Mucosa of descending colon (tissue), 3 donors: ENCODE measurements around the gene TENM4. TPM values are rescaled to one million over a fixed set of nuclear protein-coding genes. Genes with fewer than 3 reads are reported as not detected.

Source experiments
- ATAC-seq: fragments of 200-7000 bp; cut with Tn5 transposase; one replicate; pipeline ENCODE4 v1.9.1; 2020; ENCODE audit warnings: mild to moderate bottlenecking, moderate library complexity
- DNase-seq, 3 donors: peaks; one replicate each; pipeline ENCODE4 v3.0.0-alpha.2; 2020
- H3K36me3 ChIP-seq: fragments of 200-600 bp; one replicate; pipeline ENCODE4 v1.8.0; 2021; ENCODE audit warnings: low read depth, mild to moderate bottlenecking
- H3K4me1 ChIP-seq: fragments of 200-600 bp; one replicate; pipeline ENCODE4 v1.8.0; 2021; ENCODE audit warnings: low read depth, mild to moderate bottlenecking
- H3K4me3 ChIP-seq: fragments of 200-600 bp; one replicate; pipeline ENCODE4 v1.8.0; 2021; ENCODE audit warnings: mild to moderate bottlenecking
- H3K9me3 ChIP-seq: fragments of 200-600 bp; one replicate; pipeline ENCODE4 v1.8.0; 2021; ENCODE audit warnings: mild to moderate bottlenecking
- intact Hi-C, 2 donors: fragments of 100-400 bp; cut with DNase I in 1 of 2; cut with micrococcal nuclease in 1 of 2; formaldehyde crosslinking; loops; one replicate each; pipeline versions ENCODE4 v1.11.0 to v1.11.1; 2022; cut with DNase I, micrococcal nuclease
- total RNA-seq, 3 donors: library from RNA; stranded (reverse); fragmentation: NEBNext Ultra II Directional in 2 of 3; extraction: Animal tissue kit (Norgen Biotek cat#: 25700) in 2 of 3; gene quantifications; one replicate each; pipeline versions ENCODE4 v1.2.1 to v1.2.4, GENCODE V29; 2021 to 2023
- TF ChIP-seq, protein P1 (sequence below): fragments of 200-600 bp; IDR thresholded peaks from one replicate; pipeline ENCODE4 v1.8.0; 2022; ENCODE audit warnings: antibody characterized with exemption, mild to moderate bottlenecking
- donor health status: DM: no; HTN: no; CAD: no; lungs with moderate emphysema.
- donor health status: DM: no; HTN: no; CAD: no.
- donor health status: DM: no; HTN: yes; CAD: no.

TENM4 gene
- total RNA-seq, 3 donors from 2014 or later, result 0.70 to 1.6 (median 1.2) TPM

DNA sequence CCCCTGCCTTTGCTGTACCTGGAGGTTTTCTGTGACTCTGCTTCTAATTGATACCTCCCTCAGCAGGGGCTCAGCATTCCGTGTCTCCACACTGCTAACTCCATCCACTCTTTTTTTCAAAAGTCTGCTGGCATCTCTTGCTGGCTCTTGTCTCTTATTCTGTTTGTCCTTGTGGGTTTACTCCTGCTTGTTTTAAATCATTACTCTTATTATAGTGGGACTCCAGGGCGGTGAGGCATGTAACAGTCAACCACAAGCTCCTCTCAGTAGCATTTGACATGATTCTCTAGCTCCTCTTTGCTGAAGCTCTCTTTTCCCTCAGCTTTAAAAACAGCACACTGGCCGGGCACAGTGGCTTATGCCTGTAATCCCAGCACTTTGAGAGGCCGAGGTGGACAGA, 605.9 kb downstream of the TENM4 start:
- intact Hi-C loops, result no loop called here
- no peak for DNase-seq
- no peak overlapping the region for H3K4me3 ChIP-seq
- no peaks in the 10 kb centered on the region for H3K9me3 ChIP-seq
- TF ChIP-seq, protein P1, sequence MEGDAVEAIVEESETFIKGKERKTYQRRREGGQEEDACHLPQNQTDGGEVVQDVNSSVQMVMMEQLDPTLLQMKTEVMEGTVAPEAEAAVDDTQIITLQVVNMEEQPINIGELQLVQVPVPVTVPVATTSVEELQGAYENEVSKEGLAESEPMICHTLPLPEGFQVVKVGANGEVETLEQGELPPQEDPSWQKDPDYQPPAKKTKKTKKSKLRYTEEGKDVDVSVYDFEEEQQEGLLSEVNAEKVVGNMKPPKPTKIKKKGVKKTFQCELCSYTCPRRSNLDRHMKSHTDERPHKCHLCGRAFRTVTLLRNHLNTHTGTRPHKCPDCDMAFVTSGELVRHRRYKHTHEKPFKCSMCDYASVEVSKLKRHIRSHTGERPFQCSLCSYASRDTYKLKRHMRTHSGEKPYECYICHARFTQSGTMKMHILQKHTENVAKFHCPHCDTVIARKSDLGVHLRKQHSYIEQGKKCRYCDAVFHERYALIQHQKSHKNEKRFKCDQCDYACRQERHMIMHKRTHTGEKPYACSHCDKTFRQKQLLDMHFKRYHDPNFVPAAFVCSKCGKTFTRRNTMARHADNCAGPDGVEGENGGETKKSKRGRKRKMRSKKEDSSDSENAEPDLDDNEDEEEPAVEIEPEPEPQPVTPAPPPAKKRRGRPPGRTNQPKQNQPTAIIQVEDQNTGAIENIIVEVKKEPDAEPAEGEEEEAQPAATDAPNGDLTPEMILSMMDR, result no peak
- no peaks in the 10 kb centered on the region for H3K4me1 ChIP-seq
- H3K36me3 ChIP-seq, result no peaks in the 10 kb centered on the region
- no peak for ATAC-seq

DNA sequence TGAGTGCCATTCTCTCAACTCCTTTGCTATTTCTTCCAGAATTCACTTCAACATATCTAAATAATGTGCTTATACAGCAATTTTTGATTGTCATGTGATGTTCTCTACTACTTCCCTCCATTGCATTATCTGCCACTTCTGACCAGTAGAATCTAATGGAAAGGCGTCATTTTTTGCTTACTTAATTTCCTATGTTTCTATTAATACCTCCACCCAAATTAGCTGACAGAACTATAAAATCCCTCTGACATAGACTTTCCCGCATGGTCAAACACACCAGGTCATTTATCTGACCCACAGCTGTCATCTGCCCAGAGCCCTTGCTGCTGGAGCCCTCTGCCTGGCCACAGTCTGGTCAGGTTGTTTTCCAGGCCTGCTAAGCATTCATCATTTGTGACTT, 607.6 kb downstream of the TENM4 start:
- Histone ChIP-seq H3K9me3 (no peaks in the 10 kb centered on the region), H3K4me3 (no peak overlapping the region), H3K4me1 (no peaks in the 10 kb centered on the region), H3K36me3 (no peaks in the 10 kb centered on the region)
- intact Hi-C loops, result no loop called here
- ATAC-seq (peak; percentile 14), DNase-seq (no peak)
- TF ChIP-seq, protein P1, result no peak

DNA sequence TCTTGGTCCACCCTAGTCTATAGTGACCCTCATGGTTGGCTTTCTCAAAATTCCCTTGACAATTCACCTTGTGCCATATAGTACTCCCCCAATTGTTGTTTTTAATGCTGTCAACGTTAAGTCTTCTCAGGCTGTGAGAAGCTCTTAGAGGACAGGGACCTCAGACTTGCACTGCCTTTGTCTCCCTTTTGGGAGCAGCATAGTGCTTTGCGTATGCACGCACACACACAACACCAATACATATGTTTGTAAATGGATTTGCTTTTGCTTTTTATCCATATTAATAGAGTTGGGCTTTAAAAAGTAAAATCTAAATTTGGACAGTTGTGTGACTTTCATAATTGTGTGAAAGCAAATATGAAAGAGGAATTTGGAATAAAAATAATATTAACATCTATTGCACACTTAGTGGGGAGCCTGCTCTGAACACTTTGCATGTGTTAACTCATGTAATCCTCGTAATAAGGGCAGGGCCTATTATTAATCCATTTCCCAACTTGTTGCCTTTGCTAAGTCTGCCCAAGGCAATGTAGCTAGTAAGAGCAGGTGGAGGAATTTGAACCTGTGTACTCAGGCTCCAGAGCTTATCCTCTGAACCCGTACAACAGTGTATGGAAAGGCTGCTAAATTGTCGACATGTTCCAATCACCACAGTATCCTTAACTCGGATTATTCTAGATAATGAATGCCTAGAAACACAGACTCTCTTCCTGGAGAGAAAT, 608.4 kb downstream of the TENM4 start:
- Histone ChIP-seq H3K4me3 (no peak overlapping the region), H3K4me1 (no peaks in the 10 kb centered on the region), H3K9me3 (no peaks in the 10 kb centered on the region), H3K36me3 (no peaks in the 10 kb centered on the region)
- no peak for ATAC-seq
- intact Hi-C loops, result no loop called here
- TF ChIP-seq, protein P1, result no peak
- DNase-seq, result no peak

DNA sequence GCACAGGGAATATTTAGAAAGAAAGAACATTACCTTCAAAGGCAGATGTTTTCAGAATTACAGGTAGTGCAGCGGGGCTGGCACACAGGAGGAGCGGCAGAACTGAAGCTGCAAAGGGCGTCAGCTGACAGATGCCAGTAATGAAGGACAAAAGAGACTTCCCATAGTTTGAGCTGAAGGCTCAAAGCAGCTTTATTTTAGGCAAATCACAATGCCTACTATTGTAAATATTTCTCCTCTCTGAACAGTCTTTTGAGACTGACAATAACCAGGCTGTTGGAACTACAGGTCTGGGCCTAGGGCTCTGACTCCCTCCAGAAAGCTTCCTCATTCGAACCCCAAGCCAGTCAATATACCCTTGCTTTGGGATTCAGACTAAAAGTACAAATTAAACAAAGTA, 609.3 kb downstream of the TENM4 start:
- H3K4me3 ChIP-seq, result no peak overlapping the region
- TF ChIP-seq, protein P1, result no peak
- H3K36me3 ChIP-seq, result no peaks in the 10 kb centered on the region
- no peaks in the 10 kb centered on the region for H3K9me3 ChIP-seq
- H3K4me1 ChIP-seq, result no peaks in the 10 kb centered on the region
- ATAC-seq (no peak), DNase-seq (no peak)
- intact Hi-C loops, result no loop called here

DNA sequence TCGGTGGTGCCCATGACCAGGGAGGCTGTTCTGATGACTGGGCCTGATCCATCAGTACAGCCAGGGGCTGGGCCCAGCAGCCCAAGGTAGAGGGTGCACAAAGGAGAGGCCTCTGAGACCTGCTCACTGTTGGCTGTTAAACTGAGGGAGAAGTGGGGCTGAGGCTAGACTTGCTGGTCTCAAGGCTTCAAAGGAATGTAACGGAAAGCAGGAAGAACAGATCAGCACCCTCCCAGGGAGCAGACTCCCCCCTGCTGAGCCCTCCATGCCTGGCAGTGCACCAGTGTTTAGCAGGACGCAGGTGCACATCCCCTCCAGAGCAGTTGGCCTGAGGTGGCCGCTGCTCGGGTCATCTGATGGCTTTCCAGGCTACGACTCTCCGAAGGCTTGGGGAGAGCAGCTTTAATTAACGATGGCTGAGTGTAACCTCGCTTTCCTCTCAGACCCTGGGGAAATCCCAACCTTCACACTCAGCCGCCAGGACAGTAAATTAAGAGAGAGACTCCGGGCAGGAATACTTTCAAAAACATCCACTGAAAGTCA, 610.5 kb downstream of the TENM4 start:
- intact Hi-C loops, result no loop called here
- H3K36me3 ChIP-seq, result no peaks in the 10 kb centered on the region
- no peak overlapping the region for H3K4me3 ChIP-seq
- H3K4me1 ChIP-seq, result no peaks in the 10 kb centered on the region
- no peak for ATAC-seq
- DNase-seq, result no peak
- H3K9me3 ChIP-seq, result no peaks in the 10 kb centered on the region
- TF ChIP-seq, protein P1, result no peak
